Loucy (cell line): Measurements from ENCODE around the gene IDH3G.
"Not testable (repeated sequence)": the region's sequence is repeated elsewhere in the genome, so short reads cannot be mapped to it uniquely, and the experiment has no call there.

ENCODE experiments used
- H2AFZ ChIP-seq: fragments of 200-600 bp; sonication (generic); 2 replicates; pipeline ENCODE4 v1.6.0; 2016; ENCODE audit warnings: antibody characterized with exemption, mild to moderate bottlenecking, low read length, moderate library complexity
- H3F3A ChIP-seq: fragments of 200-600 bp; 2 replicates; pipeline ENCODE4 v1.6.0; 2016; ENCODE audit warnings: antibody characterized with exemption, low read depth, mild to moderate bottlenecking
- H3K27me3 ChIP-seq: fragments of 200-600 bp; sonication (generic); 2 replicates; pipeline ENCODE4 v1.6.1; 2014; ENCODE audit warnings: low read length, mild to moderate bottlenecking; ENCODE audit not compliant: insufficient read depth, poor library complexity, severe bottlenecking
- H3K36me3 ChIP-seq: fragments of 200-600 bp; sonication (generic); 2 replicates; pipeline ENCODE4 v1.6.1; 2016; ENCODE audit warnings: low read length; ENCODE audit not compliant: insufficient read depth
- H3K4me1 ChIP-seq: fragments of 200-600 bp; sonication (generic); 2 replicates; pipeline ENCODE4 v1.5.1; 2014; ENCODE audit warnings: low read length, mild to moderate bottlenecking; ENCODE audit not compliant: insufficient read depth, poor library complexity, severe bottlenecking
- H3K4me2 ChIP-seq: fragments of 200-600 bp; sonication (generic); 2 replicates; pipeline ENCODE4 v1.6.0; 2014; ENCODE audit warnings: antibody characterized with exemption, low read length, low read depth, mild to moderate bottlenecking; ENCODE audit not compliant: poor library complexity, severe bottlenecking
- H3K4me3 ChIP-seq: fragments of 200-600 bp; sonication (generic); 2 replicates; pipeline ENCODE4 v1.5.1; 2014; ENCODE audit warnings: low read length, mild to moderate bottlenecking, mixed read lengths; ENCODE audit not compliant: poor library complexity, severe bottlenecking
- H3K79me2 ChIP-seq: fragments of 200-600 bp; sonication (generic); 2 replicates; pipeline ENCODE4 v1.6.1; 2014; ENCODE audit warnings: low read length; ENCODE audit not compliant: insufficient read depth
- H3K9ac ChIP-seq: fragments of 200-600 bp; sonication (generic); 2 replicates; pipeline ENCODE4 v1.6.0; 2014; ENCODE audit warnings: mild to moderate bottlenecking, low read depth, low read length, moderate library complexity; ENCODE audit not compliant: poor library complexity, severe bottlenecking
- H3K9me2 ChIP-seq: fragments of 200-600 bp; sonication (generic); replicated peaks from 2 replicates; pipeline ENCODE4 v1.6.1; 2016; ENCODE audit warnings: low read depth, low read length, mixed read lengths
- H3K9me3 ChIP-seq: fragments of 200-600 bp; sonication (generic); 2 replicates; pipeline ENCODE4 v1.6.1; 2014; ENCODE audit warnings: mild to moderate bottlenecking, antibody characterized with exemption, low read length, low read depth; ENCODE audit not compliant: insufficient read depth
- H4K20me1 ChIP-seq: fragments of 200-600 bp; sonication (generic); 2 replicates; pipeline ENCODE4 v1.6.0; 2014; ENCODE audit warnings: antibody characterized with exemption, low read length, mild to moderate bottlenecking; ENCODE audit not compliant: insufficient read depth, poor library complexity, severe bottlenecking
- CTCF ChIP-seq: fragments of 200-600 bp; sonication (generic); conservative IDR thresholded peaks from 2 replicates; pipeline ENCODE4 v1.5.1; 2014; ENCODE audit warnings: mild to moderate bottlenecking, antibody characterized with exemption, low read length
- EZH2phosphoT487 ChIP-seq: fragments of 200-600 bp; IDR thresholded peaks from 2 replicates; pipeline ENCODE4 v1.6.1; 2018; ENCODE audit warnings: antibody characterized with exemption, mild to moderate bottlenecking, moderate library complexity, borderline replicate concordance

The IDH3G gene

GRCh38 chrX:153819384-153820040 lies 25.3 kb upstream of the IDH3G start:
- Histone ChIP-seq H3K4me2 (no peak overlapping the region), H3K9ac (no peak overlapping the region), H3K27me3 (no peaks in the 10 kb centered on the region), H3K4me1 (peaks cover 29% of the 10 kb centered on the region), H3F3A (no peaks in the 10 kb centered on the region), H3K36me3 (no peaks in the 10 kb centered on the region), H3K9me3 (no peaks in the 10 kb centered on the region), H4K20me1 (no peaks in the 10 kb centered on the region), H3K79me2 (no peaks in the 10 kb centered on the region), H3K9me2 (no peaks in the 10 kb centered on the region), H2AFZ (no peak overlapping the region), H3K4me3 (no peak overlapping the region)
- TF ChIP-seq CTCF: no peak
- TF ChIP-seq EZH2phosphoT487: no peak

- Histone ChIP-seq H3F3A (no peaks in the 10 kb centered on the region), H3K4me3 (no peak overlapping the region), H3K4me2 (no peak overlapping the region), H3K79me2 (no peaks in the 10 kb centered on the region), H3K9me2 (no peaks in the 10 kb centered on the region), H3K4me1 (peaks cover 27% of the 10 kb centered on the region), H4K20me1 (no peaks in the 10 kb centered on the region), H3K9me3 (no peaks in the 10 kb centered on the region), H3K36me3 (no peaks in the 10 kb centered on the region), H3K9ac (no peak overlapping the region), H3K27me3 (no peaks in the 10 kb centered on the region), H2AFZ (no peak overlapping the region)
- no peak for TF ChIP-seq CTCF
- TF ChIP-seq EZH2phosphoT487: no peak
Measured at GRCh38 chrX:153818571-153819383, 24.6 kb upstream of the IDH3G start.

- not testable (repeated sequence) for H3K4me2 ChIP-seq, H3K4me3 ChIP-seq, H3K9ac ChIP-seq, H3K36me3 ChIP-seq, H3K79me2 ChIP-seq, H3K9me2 ChIP-seq, H3K9me3 ChIP-seq, H3K27me3 ChIP-seq, H2AFZ ChIP-seq, H4K20me1 ChIP-seq, H3F3A ChIP-seq
- H3K4me1 ChIP-seq: peaks cover 24% of the 10 kb centered on the region
Measured at GRCh38 chrX:153818064-153818463, 23.9 kb upstream of the IDH3G start.
